Glutamatergic neuron (in vitro differentiated cells): ENCODE data around the gene OR52K1. TPM values are rescaled to one million over a fixed set of nuclear protein-coding genes. Genes with fewer than 3 reads are reported as not detected.

Source experiments
- DNase-seq: peaks from one replicate; pipeline ENCODE4 v3.0.0; 2022
- H3K27ac Mint-ChIP-seq: one replicate; pipeline ENCODE4 v1.8.0; 2020; ENCODE audit warnings: mild to moderate bottlenecking, mixed read lengths, inconsistent platforms; ENCODE audit not compliant: unreplicated experiment
- H3K27me3 Mint-ChIP-seq: one replicate; pipeline ENCODE4 v1.8.0; 2020; ENCODE audit warnings: mild to moderate bottlenecking, moderate library complexity, mixed read lengths, inconsistent platforms; ENCODE audit not compliant: unreplicated experiment
- H3K36me3 Mint-ChIP-seq: one replicate; pipeline ENCODE4 v1.8.0; 2020; ENCODE audit warnings: mild to moderate bottlenecking, mixed read lengths, inconsistent platforms; ENCODE audit not compliant: unreplicated experiment
- H3K4me1 Mint-ChIP-seq: one replicate; pipeline ENCODE4 v1.8.0; 2020; ENCODE audit warnings: mild to moderate bottlenecking, low read depth, mixed read lengths, inconsistent platforms; ENCODE audit not compliant: unreplicated experiment
- H3K4me3 Mint-ChIP-seq: one replicate; pipeline ENCODE4 v1.8.0; 2020; ENCODE audit warnings: mild to moderate bottlenecking, mixed read lengths, inconsistent platforms; ENCODE audit not compliant: unreplicated experiment
- H3K9me3 Mint-ChIP-seq: one replicate; pipeline ENCODE4 v1.8.0; 2020; ENCODE audit warnings: mild to moderate bottlenecking, moderate library complexity, mixed read lengths, inconsistent platforms; ENCODE audit not compliant: unreplicated experiment
- CTCF ChIP-seq: fragments of 200-600 bp; sonication (generic); IDR thresholded peaks from one replicate; pipeline ENCODE4 v1.5.0; 2021; ENCODE audit not compliant: partially characterized antibody, unreplicated experiment
- total RNA-seq: library from RNA; stranded (reverse); fragmentation: NEBNext Ultra II Directional; extraction: Animal tissue kit (Norgen Biotek cat#: 25700); gene quantifications from one replicate; pipeline ENCODE4 v1.2.1, GENCODE V29; 2021; ENCODE audit not compliant: unreplicated experiment

OR52K1 gene
- total RNA-seq, 1 donor from 2014 or later: not detected

DNA sequence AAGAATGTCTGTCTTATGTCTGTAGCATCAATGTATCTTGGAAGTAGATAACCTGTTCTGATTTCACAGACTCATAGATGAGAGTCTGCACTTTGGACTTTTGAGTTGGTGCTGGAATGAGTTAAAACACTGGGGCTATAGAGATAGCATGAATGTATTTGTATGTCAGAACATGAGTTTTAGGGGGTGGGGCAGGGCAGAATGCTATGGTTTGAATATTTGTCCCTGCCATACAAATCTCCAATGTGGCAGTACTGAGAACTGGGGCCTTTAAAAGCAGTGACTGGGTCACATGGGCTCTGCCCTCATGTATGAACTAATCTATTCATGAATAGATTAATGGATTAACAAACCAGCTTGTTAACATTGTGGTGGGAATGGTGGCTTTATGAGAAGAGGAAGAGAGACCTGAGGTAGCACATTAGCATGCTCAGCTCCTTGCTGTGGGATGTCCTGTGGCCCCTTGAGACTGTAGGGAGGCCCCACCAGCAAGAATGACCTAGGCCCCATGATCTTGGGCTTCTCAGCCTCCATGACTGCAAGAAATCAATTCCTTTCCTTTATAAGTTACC, 15.5 kb upstream of the OR52K1 start:
- Mint-ChIP-seq H3K4me3 (no peak overlapping the region), H3K9me3 (peaks cover 2% of the 10 kb centered on the region), H3K27me3 (no peaks in the 10 kb centered on the region), H3K36me3 (peaks cover 9% of the 10 kb centered on the region), H3K4me1 (no peaks in the 10 kb centered on the region), H3K27ac (no peak overlapping the region)
- DNase-seq: no peak
- no peak for TF ChIP-seq CTCF

- Mint-ChIP-seq H3K4me1 (no peaks in the 10 kb centered on the region), H3K9me3 (peaks cover 2% of the 10 kb centered on the region), H3K27ac (no peak overlapping the region), H3K36me3 (peaks cover 9% of the 10 kb centered on the region), H3K4me3 (no peak overlapping the region), H3K27me3 (no peaks in the 10 kb centered on the region)
- no peak for TF ChIP-seq CTCF
- no peak for DNase-seq
Measured at GRCh38 chr11:4467811-4468606, 14.4 kb upstream of the OR52K1 start.

GRCh38 chr11:4479644-4480043, 2.8 kb upstream of the OR52K1 start:
- H3K9me3 Mint-ChIP-seq: no peaks in the 10 kb centered on the region
- H3K4me1 Mint-ChIP-seq: no peaks in the 10 kb centered on the region
- no peak for DNase-seq
- no peak overlapping the region for H3K4me3 Mint-ChIP-seq
- H3K27me3 Mint-ChIP-seq: no peaks in the 10 kb centered on the region
- no peaks in the 10 kb centered on the region for H3K36me3 Mint-ChIP-seq
- no peak overlapping the region for H3K27ac Mint-ChIP-seq
- no peak for TF ChIP-seq CTCF

- Mint-ChIP-seq H3K27ac (no peak overlapping the region), H3K36me3 (no peaks in the 10 kb centered on the region), H3K4me3 (no peak overlapping the region), H3K4me1 (no peaks in the 10 kb centered on the region), H3K27me3 (no peaks in the 10 kb centered on the region), H3K9me3 (no peaks in the 10 kb centered on the region)
- DNase-seq: no peak
- no peak for TF ChIP-seq CTCF
Measured at GRCh38 chr11:4480577-4481239, 1.7 kb upstream of the OR52K1 start.

GRCh38 chr11:4481240-4481582, 1.2 kb upstream of the OR52K1 start:
- TF ChIP-seq CTCF: no peak
- Mint-ChIP-seq H3K27ac (no peak overlapping the region), H3K9me3 (no peaks in the 10 kb centered on the region), H3K4me3 (no peak overlapping the region), H3K4me1 (no peaks in the 10 kb centered on the region), H3K36me3 (no peaks in the 10 kb centered on the region), H3K27me3 (no peaks in the 10 kb centered on the region)
- no peak for DNase-seq
